Stimulated activated CD8-positive, alpha-beta memory T cell treated with anti-CD3 and anti-CD28 coated beads, Interleukin-7, amount 100 ng/mL, for 48 hours (primary cell): ENCODE measurements around the gene ASB9.
"Not testable (repeated sequence)": the region's sequence is repeated elsewhere in the genome, so short reads cannot be mapped to it uniquely, and the experiment has no call there.

Experiments
- DNase-seq, 2 donors: peaks; one replicate each; pipeline ENCODE4 v3.0.0-alpha.2; 2020; ENCODE audit warnings: low read depth in 1 of 2; ENCODE audit errors: extremely low read depth in 1 of 2

The ASB9 gene

GRCh38 chrX:15269618-15270521, at the start of gene ASB9:
TSS of gene ASB9 (minus strand) at chrX:15270083. CDS start at chrX:15269874, 209 bp downstream.
- peak in 1 of 2 donors; percentile 2 for DNase-seq

GRCh38 chrX:15319075-15319474, 49.2 kb upstream of the ASB9 start:
- DNase-seq: no peak

- no peak for DNase-seq
Measured at GRCh38 chrX:15315509-15315908, 45.6 kb upstream of the ASB9 start, which contains the start of gene ASB11. TSS of gene ASB11 (minus strand) at chrX:15315640. CDS start at chrX:15315605, 35 bp downstream.

GRCh38 chrX:15314472-15314871, 44.6 kb upstream of the ASB9 start:
- DNase-seq: no peak

GRCh38 chrX:15311119-15311518, 41.2 kb upstream of the ASB9 start:
- DNase-seq: no peak

GRCh38 chrX:15310117-15310516, 40.2 kb upstream of the ASB9 start:
- DNase-seq: no peak

- not testable (repeated sequence) for DNase-seq
Measured at GRCh38 chrX:15305899-15306298, 36.0 kb upstream of the ASB9 start.

GRCh38 chrX:15301924-15302323, 32.0 kb upstream of the ASB9 start:
- peak in 1 of 2 donors; percentile 11 for DNase-seq

GRCh38 chrX:15299941-15300851, 30.3 kb upstream of the ASB9 start:
- no peak for DNase-seq

- no peak for DNase-seq
Measured at GRCh38 chrX:15298780-15299179, 28.9 kb upstream of the ASB9 start.

- DNase-seq: no peak
Measured at GRCh38 chrX:15298201-15298600, 28.3 kb upstream of the ASB9 start.

- DNase-seq: no peak
Measured at GRCh38 chrX:15293451-15293850, 23.6 kb upstream of the ASB9 start.

GRCh38 chrX:15292861-15293260, 23.0 kb upstream of the ASB9 start:
- no peak for DNase-seq

- DNase-seq: no peak
Measured at GRCh38 chrX:15277604-15278003, 7.7 kb upstream of the ASB9 start.

- no peak for DNase-seq
Measured at GRCh38 chrX:15274946-15275345, 5.1 kb upstream of the ASB9 start.

GRCh38 chrX:15273275-15273674, 3.4 kb upstream of the ASB9 start:
- not testable (repeated sequence) for DNase-seq

GRCh38 chrX:15271757-15272156, 1.9 kb upstream of the ASB9 start:
- no peak for DNase-seq

GRCh38 chrX:15269120-15269519, 763 bp downstream of the ASB9 start:
- DNase-seq: no peak

GRCh38 chrX:15254852-15255251, 15.0 kb downstream of the ASB9 start:
- DNase-seq: no peak

GRCh38 chrX:15245896-15246295, 24.0 kb downstream of the ASB9 start:
- DNase-seq: no peak

- DNase-seq: no peak
Measured at GRCh38 chrX:15244421-15244820, 25.5 kb downstream of the ASB9 start.
